ENCODE results near the gene SYT15B. TPM values are rescaled to one million over a fixed set of nuclear protein-coding genes. Genes with fewer than 3 reads are reported as not detected.
"Not testable (repeated sequence)": the region's sequence is repeated elsewhere in the genome, so short reads cannot be mapped to it uniquely, and the experiment has no call there.

The SYT15B gene
- polyA plus RNA-seq, 1 donor: 1.5 TPM

DNA sequence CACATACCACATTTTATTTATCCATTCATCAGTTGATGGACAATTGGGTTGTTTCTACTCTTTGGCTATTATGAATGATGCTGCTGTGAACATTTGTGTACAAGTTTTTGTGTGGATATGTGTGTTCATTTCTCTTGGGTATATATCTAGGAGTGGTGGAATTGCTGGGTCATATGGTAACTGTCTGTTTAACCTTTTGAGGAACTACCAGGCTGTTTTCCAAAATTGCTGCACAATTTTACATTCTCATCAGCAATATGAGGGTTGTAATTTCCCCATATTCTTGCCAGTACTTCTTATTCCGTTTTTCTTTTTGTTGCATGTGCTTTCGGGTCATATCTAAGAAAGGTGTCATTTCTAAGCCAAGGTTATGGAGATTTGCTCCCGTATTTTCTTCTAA, 38.3 kb downstream of the SYT15B start:
- not testable (repeated sequence) for H3K27me3 ChIP-seq (ENCODE audit: control insufficient read depth, insufficient read depth, low read length); H3K4me3 ChIP-seq (ENCODE audit: low read length); H3K36me3 ChIP-seq (ENCODE audit: control insufficient read depth, insufficient read depth, low read length); H3K9me3 ChIP-seq (ENCODE audit: control insufficient read depth, low read depth, low read length); H3K27ac ChIP-seq (ENCODE audit: low read length); H3K4me1 ChIP-seq (ENCODE audit: control insufficient read depth, insufficient read depth, low read length); DNase-seq
- no CpG with 5 or more reads among the region's 3 CpGs for WGBS (ENCODE audit: insufficient coverage, low lambda C conversion rate)

GRCh38 chr10:47724119-47724518, 39.3 kb downstream of the SYT15B start:
- H3K27me3 ChIP-seq (ENCODE audit: control insufficient read depth, insufficient read depth, low read length); H3K4me3 ChIP-seq (ENCODE audit: low read length); H3K36me3 ChIP-seq (ENCODE audit: control insufficient read depth, insufficient read depth, low read length); H3K4me1 ChIP-seq (ENCODE audit: control insufficient read depth, insufficient read depth, low read length); H3K9me3 ChIP-seq (ENCODE audit: control insufficient read depth, low read depth, low read length); H3K27ac ChIP-seq (ENCODE audit: low read length): not testable (repeated sequence)
- DNase-seq: peak in 1 of 2 donors; percentile 1
- 70% methylated on average over 3 of the region's 6 CpGs for WGBS (ENCODE audit: insufficient coverage, low lambda C conversion rate)

DNA sequence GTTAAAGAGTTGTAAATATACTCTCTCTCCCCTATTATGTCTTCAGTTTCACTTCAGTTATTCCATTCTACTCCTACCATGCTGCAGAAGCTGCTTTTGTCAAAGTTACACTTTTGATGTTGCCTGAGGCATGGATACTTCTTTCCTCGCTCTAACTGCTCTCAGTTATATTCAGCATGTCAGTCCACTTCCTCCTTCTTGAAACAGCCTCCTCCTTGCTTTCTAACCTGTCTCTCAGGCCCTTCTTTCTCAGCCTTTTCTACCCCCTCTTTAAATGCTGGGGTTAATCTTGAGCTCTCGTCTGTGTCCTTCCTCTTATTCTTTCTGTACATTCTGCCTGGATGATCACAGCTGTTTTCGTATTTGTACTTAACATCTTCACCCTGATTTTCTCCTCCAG, 40.0 kb downstream of the SYT15B start:
- H3K4me1 ChIP-seq (ENCODE audit: control insufficient read depth, insufficient read depth, low read length); H3K4me3 ChIP-seq (ENCODE audit: low read length); H3K27me3 ChIP-seq (ENCODE audit: control insufficient read depth, insufficient read depth, low read length); H3K36me3 ChIP-seq (ENCODE audit: control insufficient read depth, insufficient read depth, low read length); H3K9me3 ChIP-seq (ENCODE audit: control insufficient read depth, low read depth, low read length); DNase-seq; H3K27ac ChIP-seq (ENCODE audit: low read length): not testable (repeated sequence)
- no CpG with 5 or more reads among the region's 3 CpGs for WGBS (ENCODE audit: insufficient coverage, low lambda C conversion rate)

DNA sequence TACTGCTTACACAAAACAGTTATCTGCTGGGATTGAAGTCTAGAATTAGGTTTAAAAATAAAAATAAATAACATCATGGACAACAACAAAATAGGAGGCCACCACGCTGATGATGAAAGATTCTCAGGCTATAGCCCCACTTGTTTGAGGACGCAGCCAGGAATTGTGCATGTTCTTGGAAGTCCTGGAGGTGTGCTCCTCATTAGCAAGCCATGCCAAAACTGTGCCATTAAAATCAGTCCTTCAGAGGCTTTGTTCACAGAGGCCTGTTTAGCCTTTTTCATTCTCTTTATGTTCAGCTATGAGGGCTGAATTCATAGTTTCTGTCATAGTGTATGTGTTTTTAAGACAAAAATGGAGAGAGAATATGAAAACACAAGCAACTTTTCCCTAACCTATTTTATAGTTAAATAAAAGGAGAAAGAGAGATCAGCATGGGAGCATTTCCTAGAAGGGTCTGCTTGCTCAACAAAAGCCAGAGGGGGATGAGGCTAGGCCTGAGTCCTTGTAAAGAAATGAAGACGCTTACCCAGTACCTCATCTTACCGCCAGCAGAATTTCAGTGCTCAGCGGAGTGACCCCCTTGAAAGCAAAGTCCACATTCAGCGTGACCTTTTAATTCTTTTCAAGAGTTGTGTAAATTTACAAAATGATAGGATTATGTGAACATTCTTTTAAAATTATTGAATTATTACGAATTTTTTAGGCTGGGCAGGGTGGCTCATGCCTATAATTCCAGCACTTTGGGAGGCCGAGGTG, 46.2 kb downstream of the SYT15B start:
- not testable (repeated sequence) for H3K36me3 ChIP-seq (ENCODE audit: control insufficient read depth, insufficient read depth, low read length); DNase-seq; H3K4me3 ChIP-seq (ENCODE audit: low read length); H3K9me3 ChIP-seq (ENCODE audit: control insufficient read depth, low read depth, low read length); H3K27ac ChIP-seq (ENCODE audit: low read length); H3K4me1 ChIP-seq (ENCODE audit: control insufficient read depth, insufficient read depth, low read length); H3K27me3 ChIP-seq (ENCODE audit: control insufficient read depth, insufficient read depth, low read length)
- no CpG with 5 or more reads among the region's 8 CpGs for WGBS (ENCODE audit: insufficient coverage, low lambda C conversion rate)

Other genes starting within 250 kb of the SYT15B start
- 59.1 TPM for gene AGAP9, start 240.0 kb downstream of the SYT15B start, polyA plus RNA-seq
- 0.79 TPM for gene NPY4R2, start 155.1 kb upstream of the SYT15B start, polyA plus RNA-seq
- not detected for gene FAM25C, start 236.2 kb upstream of the SYT15B start, polyA plus RNA-seq